A204.1 (cell line): ENCODE data around the gene ZSCAN9.

Experiments
- FAIRE-seq: peaks from 2 replicates; lab custom pipeline; 2012; peaks lifted over from hg19 to GRCh38; lab: Jason Lieb, UNC

Gene ZSCAN9

GRCh38 chr6:28266962-28267694 lies 42.1 kb downstream of the ZSCAN9 start, which contains the start of gene ZSCAN26:
TSS of gene ZSCAN26 (plus strand) at chr6:28267143. CDS start at chr6:28271920, 4,777 bp downstream.
- FAIRE-seq = no peak

GRCh38 chr6:28267695-28268059 lies 42.6 kb downstream of the ZSCAN9 start:
- no peak for FAIRE-seq

- no peak for FAIRE-seq
Measured at GRCh38 chr6:28269492-28269891, 44.4 kb downstream of the ZSCAN9 start.

- no peak for FAIRE-seq
Measured at GRCh38 chr6:28274888-28275287, 49.8 kb downstream of the ZSCAN9 start.

- no peak for FAIRE-seq
Measured at GRCh38 chr6:28277746-28278145, 52.7 kb downstream of the ZSCAN9 start.

- no peak for FAIRE-seq
Measured at GRCh38 chr6:28280595-28281287, 55.7 kb downstream of the ZSCAN9 start.

GRCh38 chr6:28281288-28282064 lies 56.4 kb downstream of the ZSCAN9 start, which contains the start of gene PGBD1:
TSS of gene PGBD1 (plus strand) at chr6:28281572. CDS start at chr6:28283814, 2,242 bp downstream.
- no peak for FAIRE-seq

- no peak for FAIRE-seq
Measured at GRCh38 chr6:28282926-28283325, 57.9 kb downstream of the ZSCAN9 start.
